ACHN (cell line): Measurements from ENCODE around the gene GPC6.
"Not testable (repeated sequence)": the region's sequence is repeated elsewhere in the genome, so short reads cannot be mapped to it uniquely, and the experiment has no call there.

Experiments used
- DNase-seq: peaks from one replicate; pipeline ENCODE4 v3.0.0-alpha.2; 2015
- in situ Hi-C: cut with HindIII; loops from 2 replicates; pipeline ENCODE4 v1.10.0; 2017; ENCODE audit warnings: low sequenced_read_pairs, low pct_ligation_motif_present, low pct_unique_long_range_greater_than_20kb

The GPC6 gene

DNA sequence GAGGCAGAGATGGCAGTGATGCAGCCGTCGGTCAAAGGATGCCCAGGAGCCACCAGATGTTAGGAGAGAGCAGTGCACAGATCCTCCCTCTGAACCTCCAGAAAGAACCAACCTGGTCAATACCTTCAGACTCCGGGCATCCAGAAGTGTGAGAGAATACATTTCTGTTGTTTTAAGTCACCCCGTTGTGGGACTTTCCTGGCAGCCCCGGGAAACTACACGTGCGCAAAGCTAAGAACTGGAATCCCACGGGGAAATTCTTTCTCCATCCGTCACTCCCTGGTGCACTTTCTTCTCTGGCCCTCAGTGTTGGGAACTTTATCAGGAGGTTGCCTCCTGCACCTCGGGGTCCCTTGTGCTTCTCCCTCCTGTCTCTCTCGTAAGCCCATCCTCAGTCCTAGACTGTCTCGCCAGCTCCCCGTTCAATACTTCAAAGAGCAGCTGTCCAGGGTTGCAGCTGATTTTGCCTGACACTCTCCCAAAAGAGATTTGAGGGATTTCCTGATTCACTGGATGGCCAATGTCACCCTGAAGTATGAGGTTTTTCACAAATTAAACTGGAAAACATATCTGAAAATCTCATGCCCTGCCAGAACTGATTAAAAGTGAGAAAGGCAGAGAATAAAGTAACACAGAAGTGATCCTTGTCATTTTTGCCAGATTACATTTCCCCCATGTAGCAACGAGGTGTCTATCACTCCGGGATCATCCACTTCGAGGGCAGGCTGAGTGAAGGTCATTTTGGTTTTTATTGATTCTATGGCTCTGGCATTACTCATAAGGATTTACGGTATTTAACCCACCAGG lies 1116.0 kb downstream of the GPC6 start:
- in situ Hi-C loops: no loop called here
- DNase-seq: no peak

DNA sequence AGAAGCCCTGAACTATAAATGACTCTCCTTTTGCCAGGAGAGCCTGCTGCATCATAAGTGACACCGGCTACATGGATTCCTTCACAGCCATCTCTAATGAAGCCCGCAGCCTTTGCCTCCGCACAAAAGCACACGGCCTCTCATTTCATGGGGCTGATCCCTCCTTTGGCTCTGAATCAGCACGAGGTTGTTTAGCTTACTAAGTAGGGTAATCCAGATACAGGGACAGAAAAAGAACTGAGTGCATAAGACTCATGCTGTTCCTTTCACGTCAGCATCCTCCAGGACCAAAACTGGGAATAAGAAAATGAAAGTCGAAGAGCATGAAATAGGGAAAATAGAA lies 1116.6 kb downstream of the GPC6 start:
- DNase-seq: no peak
- in situ Hi-C loops: no loop called here

DNA sequence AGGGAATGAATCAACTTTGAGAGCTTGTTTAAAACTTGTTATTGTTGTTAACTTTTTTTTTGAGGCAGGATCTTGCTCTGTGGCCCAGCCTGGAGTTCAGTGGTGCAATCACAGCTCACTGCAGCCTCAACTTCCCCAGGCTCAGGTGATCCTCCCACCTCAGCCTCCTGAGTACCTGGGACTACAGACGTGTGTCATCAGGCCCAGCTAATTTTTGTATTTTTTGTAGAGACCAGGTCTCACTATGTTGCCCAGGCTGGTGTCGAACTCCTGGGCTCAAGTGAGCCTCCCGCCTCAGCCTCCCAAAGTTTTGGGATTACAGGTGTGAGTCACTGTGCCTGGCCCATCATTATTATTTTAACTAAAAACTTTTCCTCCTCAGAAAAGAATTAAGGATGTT lies 1117.1 kb downstream of the GPC6 start:
- in situ Hi-C loops, DNase-seq: not testable (repeated sequence)

DNA sequence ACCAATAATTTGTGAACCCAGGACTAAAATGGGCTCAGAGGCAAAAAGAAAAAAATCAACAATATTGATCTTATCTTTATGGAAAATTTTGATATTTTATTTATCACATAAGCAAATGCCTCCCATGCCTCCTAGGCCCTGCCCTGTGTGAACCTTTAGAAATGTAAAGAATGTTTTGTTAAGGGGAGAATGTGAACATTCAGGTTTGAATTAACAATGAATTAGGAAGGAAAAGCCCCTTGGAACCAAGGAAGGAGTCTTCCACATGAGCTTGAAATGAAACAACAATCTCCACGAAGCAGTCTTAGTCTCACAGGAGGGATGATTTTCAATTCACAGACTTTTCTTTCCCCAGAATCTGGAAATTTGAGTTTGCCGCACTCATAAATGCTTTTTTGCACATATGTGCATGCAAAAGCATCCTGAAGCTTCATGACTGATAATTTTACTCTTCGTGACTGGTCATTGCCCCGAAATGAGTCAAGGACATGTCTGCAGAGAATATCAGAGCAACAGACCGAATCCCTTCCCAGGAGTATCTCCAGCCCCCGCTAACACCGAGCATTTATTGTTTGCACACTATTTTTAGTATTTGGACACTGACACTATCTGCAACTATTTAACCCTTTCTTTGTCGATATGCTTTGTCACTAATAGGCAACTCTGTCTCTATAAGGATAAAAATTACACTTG lies 1117.7 kb downstream of the GPC6 start:
- no peak for DNase-seq
- in situ Hi-C loops: no loop called here

DNA sequence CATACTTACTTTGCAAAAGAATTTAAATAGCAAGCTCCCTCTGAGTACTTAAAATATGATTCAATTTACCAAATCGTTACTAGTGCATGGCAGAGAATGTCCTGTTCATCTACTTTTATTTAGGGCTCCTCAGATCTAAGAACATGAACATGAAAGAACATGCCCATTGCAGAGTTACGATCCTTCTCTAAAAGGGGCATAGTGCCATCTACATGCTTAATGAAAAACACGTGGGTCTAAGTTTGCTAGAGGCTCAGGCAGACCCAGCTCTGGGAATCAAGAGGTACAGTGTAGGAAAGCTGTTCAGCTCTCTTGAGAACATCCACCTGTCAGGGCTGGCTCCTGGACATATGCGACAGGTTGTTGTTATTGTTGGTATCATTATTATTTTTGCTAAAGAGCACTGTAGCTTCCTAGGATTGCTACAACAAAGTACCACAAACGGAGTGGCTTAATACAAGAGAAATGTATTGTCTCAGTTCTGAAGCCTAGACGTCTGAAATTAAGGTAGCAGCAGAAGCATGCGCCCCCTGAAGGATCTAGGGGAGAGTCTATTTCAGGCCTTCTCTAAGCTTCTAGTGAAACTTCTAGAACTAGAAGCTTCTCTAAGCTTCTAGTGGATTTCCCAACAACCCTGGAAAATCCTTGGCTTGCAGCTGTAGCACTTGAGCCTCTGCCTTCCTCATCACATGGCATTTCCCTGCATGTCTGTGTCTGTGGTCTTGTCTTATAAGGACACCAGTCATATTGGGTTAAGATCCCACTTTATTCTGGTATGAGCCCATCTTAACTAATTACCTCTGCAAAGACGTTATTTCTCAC lies 1119.0 kb downstream of the GPC6 start:
- in situ Hi-C loops: no loop called here

DNA sequence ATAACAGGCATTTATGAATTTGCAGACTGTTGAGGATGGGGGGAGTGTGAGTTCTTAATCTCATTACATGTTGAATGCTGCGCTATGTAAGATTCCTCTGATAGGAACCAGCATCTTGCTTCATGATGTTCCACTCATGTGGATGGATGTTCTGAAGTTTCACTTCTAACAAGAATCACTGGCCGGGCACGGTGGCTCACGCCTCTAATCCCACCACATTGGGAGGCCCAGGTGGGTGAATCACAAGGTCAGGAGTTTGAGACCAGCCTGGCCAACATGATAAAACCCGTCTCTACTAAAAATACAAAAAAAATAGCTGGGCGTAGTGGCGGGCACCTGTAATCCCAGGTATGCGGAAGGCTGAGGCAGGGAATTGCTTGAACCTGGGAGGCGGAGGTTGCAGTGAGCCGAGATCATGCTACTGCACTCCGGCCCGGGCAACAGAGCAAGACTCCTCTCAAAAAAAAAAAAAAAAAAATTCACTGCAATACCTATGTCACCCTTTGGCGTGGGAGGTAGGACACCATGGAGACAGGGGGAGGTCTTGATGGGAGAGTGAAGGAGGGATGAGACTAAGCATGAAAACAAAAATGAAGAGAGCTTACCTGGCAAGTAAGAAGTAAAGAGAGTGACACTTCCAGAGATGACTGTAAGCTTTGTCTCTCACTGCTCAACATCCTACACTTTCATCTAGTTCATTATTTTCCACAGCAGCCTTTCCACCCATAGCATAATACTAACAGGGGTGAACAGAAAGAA lies 1119.8 kb downstream of the GPC6 start:
- in situ Hi-C loops: no loop called here
- no peak for DNase-seq

More for the DNA sequence above, 1119.0 kb downstream of the GPC6 start:
- peak; percentile 59 for DNase-seq

DNA sequence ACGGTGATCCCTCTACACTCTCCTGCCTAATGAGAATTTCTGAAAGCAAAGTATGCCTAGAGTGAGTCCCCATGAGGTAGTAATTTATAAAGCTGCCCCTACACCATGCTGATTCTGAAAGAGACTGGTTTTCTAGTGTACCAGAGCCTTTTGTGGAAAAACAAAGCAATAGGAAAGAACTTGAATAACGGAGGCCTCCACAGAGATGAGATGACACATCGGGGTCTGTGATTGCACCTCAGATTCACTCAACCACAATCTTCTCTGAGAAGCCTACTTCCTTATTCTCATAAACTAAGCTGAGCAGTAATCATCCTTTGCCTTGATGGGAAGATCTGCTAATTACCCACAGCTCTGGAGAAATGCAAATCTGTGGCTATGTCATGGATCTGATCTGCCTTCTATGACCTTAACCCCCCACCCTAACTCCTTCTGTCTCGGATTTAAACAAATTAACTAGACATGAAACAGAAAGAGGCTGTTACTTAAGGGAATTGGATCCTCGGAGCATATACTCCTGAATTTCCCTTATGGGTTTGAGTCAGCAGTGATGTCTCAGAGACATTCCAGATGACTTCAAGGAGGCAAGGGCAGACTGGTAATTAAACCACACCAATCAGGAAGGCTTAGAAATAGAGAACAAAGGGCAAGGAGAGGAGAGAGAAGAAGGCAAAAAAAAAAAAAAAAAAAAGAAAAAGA lies 1124.8 kb downstream of the GPC6 start:
- DNase-seq: no peak
- in situ Hi-C loops: loop anchor here (25.0 kb wide), 1 partner anchor 1114 kb away; the partner anchor contains the start of gene GPC6

DNA sequence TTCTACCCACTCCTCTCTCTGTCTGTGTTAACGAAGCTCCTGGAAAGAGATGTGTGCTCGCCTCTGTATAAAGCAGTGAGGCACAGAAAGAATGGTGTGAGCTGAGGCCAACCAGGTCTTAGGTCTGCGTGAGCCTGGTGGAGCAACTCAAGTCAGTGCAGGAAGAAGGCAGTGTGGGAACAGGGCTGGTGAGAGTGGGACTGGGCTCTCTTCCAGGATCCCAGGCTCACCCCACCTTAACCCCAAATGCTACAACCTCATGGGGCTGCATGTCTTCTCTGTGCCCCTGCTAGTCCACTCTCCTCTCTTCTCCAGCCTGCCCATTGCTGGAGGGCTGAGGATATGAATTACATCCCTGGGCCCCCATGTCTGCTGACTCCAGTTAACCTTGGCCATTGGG lies 1125.5 kb downstream of the GPC6 start:
- no peak for DNase-seq

DNA sequence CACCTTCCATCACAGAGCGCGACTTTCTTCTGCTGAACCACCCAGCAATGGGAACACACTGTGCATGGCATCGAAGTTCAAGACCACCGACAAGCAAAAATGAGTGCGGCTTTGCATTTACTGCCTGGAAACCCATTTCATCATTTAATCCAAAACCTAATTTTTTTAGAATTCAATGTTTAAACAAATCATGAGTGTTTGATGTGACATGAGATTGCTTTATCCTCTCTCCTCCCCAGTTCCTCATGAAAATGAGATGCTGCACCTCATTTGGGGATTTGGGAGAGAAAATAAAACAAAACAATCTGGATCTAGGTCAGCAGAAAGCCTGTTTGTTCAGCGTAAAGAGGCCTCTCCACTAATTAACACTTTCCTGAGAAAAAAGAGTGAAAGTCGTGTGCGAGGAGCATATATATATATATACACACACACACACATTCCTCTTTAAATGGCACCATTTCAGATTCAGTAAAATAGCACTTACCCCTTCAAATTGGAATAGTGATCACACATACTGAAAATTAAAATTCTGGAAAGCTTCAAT lies 1126.6 kb downstream of the GPC6 start:
- DNase-seq: no peak
- in situ Hi-C loops: loop anchor here (25.0 kb wide), 1 partner anchor 1116 kb away; the partner anchor contains the start of gene GPC6

More for the DNA sequence above, 1125.5 kb downstream of the GPC6 start:
- in situ Hi-C loops: loop anchor here (25.0 kb wide), 1 partner anchor 1115 kb away; the partner anchor contains the start of gene GPC6

DNA sequence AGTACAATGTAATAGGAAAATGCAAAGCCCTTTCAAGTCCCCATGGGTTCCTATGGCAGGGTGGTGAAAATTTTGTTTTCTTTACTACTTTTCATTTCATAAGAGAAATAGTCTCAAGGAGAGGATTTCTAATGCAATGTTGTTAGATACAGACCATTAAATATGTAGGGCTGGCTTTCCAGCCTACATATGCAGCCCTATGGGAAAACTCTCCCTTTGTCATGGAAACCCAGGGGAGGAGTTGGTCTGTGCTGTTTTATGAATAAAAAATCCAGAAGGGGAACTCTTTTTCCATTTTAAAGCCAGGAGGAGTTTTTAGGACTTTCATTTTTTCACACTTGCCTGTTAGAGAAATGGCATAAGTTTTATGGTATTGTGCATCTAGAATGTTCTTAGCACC lies 1133.3 kb downstream of the GPC6 start:
- DNase-seq: no peak
- in situ Hi-C loops: loop anchor here (25.0 kb wide), 1 partner anchor 1123 kb away; the partner anchor contains the start of gene GPC6

DNA sequence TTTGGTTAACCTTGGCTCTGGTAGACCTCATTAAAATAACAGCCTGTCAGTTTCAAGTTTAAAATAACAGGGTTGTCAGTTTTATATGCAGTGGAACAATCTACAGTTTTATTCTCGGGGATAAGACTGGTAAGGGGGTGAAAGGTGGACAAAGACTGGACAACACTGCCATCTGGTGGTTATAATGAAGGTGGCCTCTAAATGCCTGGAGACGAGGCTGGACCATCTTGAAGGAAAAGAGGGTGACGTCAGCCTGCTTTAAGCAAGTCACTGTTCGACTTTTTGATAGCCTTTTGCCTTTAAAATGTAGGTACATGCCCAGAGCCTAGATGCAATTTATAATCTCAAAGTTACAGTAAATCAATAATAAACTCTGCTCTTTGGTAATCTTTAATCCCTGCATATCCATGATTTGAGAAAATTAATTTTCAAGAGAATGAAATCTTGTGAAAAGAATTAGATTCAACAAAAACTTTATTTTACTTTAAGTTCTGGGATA lies 1135.9 kb downstream of the GPC6 start:
- peak; percentile 81 for DNase-seq
- in situ Hi-C loops: loop anchor here (25.0 kb wide), 1 partner anchor 1125 kb away; the partner anchor contains the start of gene GPC6

DNA sequence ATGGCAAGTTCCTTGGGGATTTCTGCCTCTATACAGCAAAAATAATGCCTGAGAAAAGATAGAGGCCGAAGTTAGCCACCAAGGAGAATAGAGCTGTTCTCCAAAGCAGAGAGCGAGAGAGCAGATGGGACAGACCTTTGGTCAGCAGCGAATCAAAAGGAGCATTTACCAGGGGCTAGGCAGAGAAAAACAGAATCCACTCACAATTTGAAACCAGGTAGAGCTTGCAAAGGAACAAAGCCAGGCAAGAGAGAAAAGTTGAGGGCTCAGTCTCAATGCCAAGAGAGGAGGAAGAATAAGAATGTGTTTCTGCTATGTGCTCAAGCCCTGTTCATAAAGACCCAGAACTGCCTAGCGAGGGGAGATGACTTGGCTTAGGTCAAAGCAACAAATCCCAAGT lies 1140.1 kb downstream of the GPC6 start:
- in situ Hi-C loops: loop anchor here (25.0 kb wide), 1 partner anchor 1129 kb away; the partner anchor contains the start of gene GPC6

DNA sequence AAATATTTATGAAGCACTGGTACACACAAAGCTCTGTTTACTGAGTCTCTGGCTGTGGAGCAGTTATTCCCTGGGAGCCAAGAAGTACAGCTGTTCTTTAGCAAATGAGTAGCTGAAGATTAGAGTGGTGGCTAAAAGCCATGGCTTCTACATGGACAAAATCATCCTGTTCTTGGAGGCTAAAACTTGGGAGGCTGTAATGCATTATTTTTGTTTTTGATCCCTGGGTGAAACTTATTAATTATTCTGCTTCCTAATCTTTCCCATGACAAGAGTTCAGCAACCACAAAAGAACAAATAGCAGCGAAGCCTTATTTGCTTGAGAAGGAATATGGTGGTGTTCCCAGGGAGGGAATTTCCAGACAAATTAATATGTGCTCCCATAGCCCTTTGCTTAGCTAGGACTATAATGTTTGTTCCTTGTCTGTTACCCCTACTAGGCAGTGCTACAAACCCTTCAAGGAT lies 1143.4 kb downstream of the GPC6 start:
- no peak for DNase-seq
- in situ Hi-C loops: loop anchor here (25.0 kb wide), 1 partner anchor 1133 kb away; the partner anchor contains the start of gene GPC6

More for the DNA sequence above, 1140.1 kb downstream of the GPC6 start:
- DNase-seq: no peak

DNA sequence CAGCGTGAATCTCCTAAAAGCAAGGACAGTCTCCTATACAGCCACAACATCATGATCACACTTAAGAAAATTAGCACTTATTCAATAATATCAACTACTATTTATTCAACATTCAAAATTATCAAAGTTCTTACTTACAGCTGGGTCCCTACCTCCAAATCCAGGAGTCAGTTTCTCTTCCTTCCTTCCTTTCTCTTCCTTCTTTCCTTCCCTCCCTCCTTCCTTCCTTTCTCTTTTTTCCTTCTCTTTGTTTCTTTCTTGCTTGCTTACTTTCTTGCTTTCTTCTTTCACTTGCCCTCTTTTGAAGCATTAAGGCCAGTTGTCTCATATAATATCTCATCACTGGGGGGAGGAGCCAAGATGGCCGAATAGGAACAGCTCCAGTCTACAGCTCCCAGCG lies 1145.2 kb downstream of the GPC6 start:
- in situ Hi-C loops: loop anchor here (25.0 kb wide), 1 partner anchor 1135 kb away; the partner anchor contains the start of gene GPC6
- no peak for DNase-seq

DNA sequence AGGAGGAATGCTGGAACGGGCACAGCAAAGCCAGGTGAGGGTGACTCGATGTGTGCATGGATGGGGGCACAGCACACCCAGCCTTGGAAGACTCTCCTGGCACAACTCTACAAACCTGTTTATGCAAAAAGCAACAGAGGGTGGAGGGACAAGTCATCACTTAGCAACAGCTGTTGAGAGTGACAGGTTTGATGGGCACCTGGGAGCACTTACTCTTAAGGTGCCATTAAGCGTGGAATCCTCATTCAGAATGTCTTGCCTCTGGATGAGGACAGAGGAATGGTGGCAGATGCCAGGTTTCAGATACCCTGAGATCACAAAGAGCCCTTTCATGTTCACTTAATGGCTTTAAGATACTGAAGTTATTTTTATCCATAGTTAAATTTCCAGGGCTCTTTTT lies 1155.9 kb downstream of the GPC6 start:
- in situ Hi-C loops: no loop called here
- DNase-seq: no peak

DNA sequence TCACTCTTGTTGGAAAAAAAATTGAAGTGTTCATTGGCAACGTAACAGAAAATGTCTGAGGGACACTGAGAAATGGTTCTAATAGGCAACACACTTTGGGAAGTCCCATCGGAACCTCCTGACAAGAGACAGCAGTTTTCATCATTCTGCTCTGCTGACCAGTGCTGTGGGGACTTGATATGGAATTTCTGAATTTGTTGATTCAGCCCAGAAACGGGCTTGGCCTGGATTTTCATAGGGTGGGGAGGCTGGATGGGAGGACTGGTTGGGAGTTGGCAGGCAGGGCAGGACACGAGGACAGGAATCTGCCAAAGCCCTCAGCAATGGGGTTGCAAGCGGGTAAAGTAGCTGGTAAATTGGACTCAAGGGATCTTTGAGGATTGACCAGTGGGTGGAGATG lies 1156.4 kb downstream of the GPC6 start:
- no peak for DNase-seq
- in situ Hi-C loops: no loop called here
